Epithelial cell of prostate (primary cell): Measurements from ENCODE around the gene GREB1.
"Not testable (repeated sequence)": the region's sequence is repeated elsewhere in the genome, so short reads cannot be mapped to it uniquely, and the experiment has no call there.

Experiments
- DNase-seq: peaks from one replicate; pipeline ENCODE4 v3.0.0-alpha.2; 2011; ENCODE audit warnings: low read depth, low spot score
- H3K27ac ChIP-seq: fragments of 450-650 bp; 2 replicates; pipeline ENCODE4 v1.5.1; 2017; ENCODE audit warnings: mild to moderate bottlenecking

GREB1 gene

DNA sequence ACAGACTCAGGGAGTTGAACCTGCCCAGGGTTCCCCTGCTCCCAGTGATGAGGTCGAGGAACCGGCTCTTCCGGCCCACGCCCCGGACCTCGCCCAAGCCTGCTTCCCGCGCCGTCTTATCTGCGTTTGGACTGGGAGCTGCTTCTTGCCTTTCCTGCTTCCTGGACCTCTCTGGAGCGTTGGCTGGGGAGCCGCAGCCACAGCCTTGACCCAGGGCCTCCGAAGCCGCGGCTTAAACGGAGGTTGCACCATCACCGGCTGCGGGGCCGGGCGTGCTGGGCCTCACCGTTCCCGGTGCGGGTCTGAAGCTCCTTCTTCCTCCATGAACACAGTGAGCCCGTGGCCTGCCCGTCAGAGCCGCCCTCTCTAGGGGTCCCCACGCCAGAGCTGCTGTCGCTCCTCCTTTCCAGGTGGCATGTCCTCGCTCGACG lies 122.8 kb downstream of the GREB1 start:
- DNase-seq, result no peak
- no peak overlapping the region for H3K27ac ChIP-seq

DNA sequence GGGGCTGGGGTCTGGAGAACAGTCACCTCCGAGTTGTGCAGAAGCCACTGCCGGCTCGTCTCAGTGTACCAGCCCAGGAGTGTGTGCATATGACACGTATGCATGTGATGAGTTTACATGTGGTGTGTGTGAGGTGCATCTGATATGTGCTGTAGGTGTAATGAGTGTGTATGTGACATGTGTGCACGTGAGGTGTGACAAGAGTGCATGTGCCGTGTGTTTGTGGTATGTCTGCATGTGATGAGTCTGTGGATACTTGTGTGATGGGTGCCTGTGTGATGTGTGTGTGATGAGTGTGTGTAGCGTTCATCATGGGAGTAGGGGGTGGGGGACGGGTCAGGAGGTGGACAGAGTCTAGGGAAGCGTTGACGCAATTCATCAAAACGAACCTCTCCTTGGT lies 123.3 kb downstream of the GREB1 start:
- no peak for DNase-seq
- no peak overlapping the region for H3K27ac ChIP-seq

DNA sequence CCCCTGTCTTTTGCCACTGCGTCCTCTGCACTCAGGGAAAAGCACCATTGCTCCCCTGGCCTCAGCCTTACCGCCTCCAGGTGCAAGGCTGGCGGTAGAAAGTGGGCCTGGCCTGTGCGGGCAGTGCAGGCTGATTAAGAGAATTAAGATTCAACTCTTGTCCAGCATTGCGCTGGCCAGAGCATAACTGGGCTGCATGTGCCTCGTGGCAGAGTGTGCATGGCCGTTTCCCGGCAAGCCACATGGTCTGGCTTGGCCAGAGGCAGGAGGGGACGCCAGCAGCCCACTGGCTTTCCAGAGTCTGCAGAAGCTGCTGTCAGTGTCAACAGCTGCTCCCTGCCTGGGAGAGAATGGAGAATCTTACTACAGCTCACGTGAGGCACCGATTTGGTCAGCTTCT lies 123.8 kb downstream of the GREB1 start:
- H3K27ac ChIP-seq, result no peak overlapping the region
- no peak for DNase-seq

DNA sequence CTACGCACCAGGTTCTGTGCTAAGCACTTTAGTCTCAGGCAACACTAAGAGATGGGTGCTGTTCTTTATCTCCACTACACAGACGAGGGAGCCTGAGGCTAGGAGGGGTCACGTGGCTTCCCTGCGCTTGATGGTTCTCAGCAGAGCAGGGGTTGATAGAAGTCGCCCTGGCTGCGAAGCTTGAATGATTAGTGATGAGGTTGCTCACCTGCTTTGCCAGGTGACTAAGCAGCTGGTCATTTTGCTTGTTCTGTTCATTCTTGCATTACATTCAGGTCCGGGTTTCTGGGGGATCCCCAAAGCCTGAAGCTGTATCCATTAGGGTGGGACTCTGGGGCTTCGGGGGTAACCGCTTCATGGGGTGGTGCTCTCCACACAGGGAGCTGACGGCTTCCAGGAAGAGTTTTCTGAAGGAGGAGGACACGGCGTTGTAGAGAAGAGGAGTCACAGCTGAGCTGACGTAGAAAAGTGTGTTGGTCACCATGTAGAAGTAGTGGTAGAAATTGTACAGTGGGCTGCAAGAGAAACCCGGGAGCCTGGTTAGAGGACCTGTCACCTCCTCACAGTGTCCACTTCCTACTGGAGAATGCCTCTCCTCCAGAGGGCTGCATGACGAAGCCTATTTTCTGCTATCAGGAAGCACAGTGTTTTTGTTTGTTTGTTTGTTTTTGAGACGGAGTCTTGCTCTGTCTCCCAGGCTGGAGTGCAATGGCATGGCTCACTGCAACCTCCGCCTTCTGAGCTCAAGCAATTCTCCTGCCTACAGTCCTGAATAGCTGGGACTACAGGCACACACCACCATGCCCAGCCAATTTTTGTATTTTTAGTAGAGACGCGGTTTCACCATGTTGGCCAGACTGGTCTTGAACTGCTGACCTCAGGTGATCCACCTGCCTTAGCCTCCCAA lies 124.6 kb downstream of the GREB1 start:
- no peak overlapping the region for H3K27ac ChIP-seq
- no peak for DNase-seq

DNA sequence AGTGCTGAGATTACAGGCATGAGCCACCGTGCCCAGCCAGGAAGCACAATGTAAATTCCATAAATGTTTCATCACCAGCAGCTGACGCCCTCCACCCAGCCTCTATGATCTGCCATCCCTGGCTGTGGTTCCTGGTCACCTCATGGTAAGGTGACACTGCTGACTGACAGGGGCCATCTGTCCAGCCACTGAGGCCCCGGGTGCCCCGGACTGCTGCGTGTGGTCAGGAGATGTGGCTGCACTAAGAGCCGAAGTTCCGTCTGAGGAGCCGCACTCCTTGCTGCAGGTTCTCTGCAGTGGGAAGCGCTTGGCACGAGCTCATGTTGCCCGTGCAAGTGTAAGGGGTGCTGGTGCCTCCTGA lies 125.2 kb downstream of the GREB1 start:
- no peak for DNase-seq
- no peak overlapping the region for H3K27ac ChIP-seq

DNA sequence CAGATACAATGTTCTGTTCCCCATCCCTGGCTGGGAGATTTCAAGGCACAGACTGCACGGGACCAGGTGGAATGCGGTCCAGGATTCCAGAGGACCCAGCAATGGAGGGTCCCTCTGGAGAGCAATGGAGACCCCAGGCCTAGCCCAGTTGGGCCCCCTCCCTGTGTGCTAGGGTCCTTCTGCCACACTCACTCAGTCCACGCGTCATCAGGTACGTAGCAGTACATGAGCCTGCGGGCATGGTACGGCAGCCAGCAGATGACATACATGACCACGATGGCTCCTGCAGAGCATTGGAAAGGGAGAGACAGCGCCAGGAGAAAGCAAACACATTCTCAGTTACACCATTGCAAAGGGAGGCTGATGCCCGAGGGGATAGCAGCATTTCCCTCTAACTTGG lies 126.0 kb downstream of the GREB1 start:
- no peak overlapping the region for H3K27ac ChIP-seq
- no peak for DNase-seq

DNA sequence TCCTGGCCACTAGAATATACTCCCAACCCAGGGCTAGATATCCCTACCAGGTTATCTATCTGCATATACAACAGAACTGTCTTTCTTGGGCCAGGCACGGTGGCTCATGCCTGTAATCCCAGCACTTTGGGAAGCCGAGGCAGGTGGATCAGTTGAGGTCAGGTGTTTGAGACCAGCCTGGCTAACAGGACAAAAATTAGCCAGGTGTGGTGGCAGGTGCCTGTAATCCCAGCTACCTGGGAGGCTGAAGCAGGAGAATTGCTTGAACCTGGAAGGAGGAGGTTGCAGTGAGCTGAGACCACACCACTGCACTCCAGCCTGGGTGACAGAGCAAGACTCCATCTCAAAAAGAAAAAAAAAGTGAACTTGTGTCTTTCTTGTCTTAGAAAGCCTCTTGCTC lies 126.6 kb downstream of the GREB1 start:
- not testable (repeated sequence) for DNase-seq, H3K27ac ChIP-seq

DNA sequence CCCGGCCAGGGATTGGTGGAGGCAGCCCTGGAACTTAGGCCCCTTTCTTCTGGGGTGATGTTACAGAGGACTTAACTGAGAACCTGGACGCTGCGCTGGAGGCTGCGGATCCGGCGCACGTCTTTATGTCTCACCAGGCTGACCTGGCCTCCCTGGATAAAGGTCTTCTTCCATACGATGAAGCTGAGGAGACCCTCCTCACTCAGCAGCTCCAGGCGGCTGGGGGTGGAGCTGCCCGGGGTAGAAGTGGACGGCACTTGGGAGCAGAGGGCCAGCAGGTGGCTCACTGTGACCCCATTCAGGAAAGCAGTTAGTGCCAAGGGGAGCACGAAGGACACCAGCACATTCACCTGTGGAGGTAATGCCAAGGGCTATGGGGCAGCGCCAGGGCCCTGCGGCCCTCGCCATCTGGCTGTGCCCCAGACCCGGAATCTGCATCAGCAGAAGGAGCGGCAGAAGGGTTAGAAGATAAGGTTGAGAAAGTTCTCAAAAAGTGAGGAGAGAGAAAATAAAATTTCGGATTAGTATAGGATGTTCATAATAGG lies 128.1 kb downstream of the GREB1 start:
- no peak overlapping the region for H3K27ac ChIP-seq
- no peak for DNase-seq

DNA sequence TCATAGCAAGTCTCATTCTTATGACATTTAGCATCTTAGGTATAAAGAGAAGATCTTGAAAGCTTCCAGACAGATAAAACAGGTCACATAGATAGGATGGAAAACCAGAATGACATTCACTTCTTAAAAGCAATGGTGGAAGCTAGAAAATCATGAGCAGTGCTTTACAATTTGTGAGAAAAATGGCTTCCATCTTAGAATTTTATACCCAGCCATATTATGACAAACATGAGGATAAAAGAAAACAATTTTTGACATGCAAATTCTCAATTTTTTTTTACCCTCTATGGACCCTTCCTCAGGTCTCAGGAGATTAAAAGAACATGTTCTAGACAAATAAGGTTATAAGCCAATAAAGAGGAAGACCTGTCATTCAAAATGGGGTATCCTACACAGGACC lies 129.0 kb downstream of the GREB1 start:
- H3K27ac ChIP-seq, result no peak overlapping the region
- DNase-seq, result no peak

DNA sequence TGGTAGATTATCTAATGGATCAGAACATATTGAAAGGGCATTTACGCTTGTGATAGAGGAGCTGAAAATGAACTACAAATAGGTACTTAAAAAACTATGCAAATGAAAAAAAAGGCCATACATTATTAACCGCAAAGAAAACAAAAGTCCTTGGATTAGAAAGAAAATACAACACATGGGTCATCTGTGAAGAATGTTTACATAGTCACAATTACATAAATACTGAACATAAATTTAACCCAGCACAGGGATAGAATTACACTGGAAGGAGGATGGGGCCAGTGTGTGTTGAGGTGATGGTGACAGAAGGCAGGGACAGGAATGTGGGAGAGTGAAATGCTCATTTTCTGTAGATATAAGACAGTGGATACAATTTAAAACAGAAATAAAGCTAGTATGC lies 129.6 kb downstream of the GREB1 start:
- H3K27ac ChIP-seq, result no peak overlapping the region
- DNase-seq, result no peak

DNA sequence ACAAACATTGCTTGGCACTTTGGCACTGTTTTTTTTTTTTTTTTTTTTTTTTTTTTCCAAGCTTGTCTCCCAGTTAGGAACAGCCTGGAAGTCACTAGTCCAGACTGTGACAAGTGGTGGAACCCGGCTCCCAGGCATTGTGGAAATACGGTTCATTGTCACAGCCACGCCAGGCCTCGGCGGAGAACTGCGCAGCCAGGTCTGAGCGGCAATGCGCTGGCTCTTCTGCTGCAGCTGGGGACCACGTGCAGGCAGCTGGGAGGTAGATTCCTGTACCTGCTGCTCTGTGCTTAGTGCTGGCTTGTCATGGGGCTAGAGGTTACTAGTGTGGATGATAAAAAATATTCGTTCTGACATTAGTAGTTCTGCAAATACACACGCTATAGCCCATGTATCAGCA lies 131.2 kb downstream of the GREB1 start:
- no peak for DNase-seq

DNA sequence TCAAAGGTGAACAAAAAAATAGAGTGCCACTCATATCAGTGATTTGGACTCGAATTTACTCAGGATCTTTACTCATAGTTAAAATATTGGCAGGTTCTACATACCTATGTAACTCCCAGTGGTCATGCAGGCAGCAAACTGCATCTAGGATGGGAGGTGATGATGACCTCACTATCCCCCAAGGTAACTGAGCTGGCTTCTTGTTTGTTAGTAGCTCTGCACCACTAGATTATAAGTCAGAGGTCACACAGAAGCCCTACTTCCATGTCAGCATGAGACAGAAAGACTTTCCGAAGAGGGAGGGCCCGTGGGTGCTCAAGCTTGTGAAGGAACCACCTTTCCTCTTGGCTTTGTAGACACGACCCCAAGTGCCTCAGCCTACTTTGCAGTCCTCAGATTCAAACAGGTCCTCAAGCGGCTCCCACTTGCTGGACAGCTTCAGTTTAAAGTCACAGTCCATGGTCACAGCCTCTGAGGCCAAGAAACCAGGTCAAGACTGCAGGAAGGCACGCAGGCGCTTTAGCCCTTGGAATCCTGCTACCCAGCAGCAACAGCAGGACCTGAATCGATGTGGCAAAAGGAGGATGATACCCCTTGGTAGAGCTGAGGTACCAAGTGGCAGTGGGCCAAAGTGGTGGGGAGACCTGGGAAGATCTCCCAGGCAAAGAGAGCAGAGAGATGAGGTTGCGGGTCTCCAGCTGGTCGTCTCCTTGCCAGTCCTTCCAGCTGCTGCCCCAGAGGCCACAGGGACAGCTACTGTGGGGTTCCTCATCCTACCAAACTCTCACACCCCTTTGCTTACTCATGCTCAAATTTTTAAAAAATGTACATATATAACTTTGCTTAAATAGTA lies 131.9 kb downstream of the GREB1 start:
- no peak for DNase-seq
- no peak overlapping the region for H3K27ac ChIP-seq

More for the DNA sequence above, 131.2 kb downstream of the GREB1 start:
- H3K27ac ChIP-seq, result no peak overlapping the region

DNA sequence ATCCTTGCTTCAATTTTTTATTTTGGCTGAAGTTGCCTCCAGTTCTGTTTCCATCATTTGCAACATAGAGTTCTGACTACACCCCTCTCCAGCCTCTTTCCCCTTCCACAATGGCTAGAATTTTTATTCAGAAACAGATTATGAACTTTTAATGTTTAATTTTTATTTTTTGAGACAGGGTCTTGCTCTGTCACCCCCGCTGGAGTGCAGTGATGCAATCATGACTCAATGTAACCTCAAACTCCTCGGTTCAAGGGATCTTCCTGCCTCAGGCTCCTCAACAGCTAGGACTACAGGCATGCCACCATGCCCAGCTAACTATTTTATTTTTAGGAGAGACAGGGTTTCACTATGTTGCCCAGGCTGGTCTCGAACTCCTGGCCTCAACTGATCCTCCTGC lies 133.3 kb downstream of the GREB1 start:
- no peak overlapping the region for H3K27ac ChIP-seq
- DNase-seq, result no peak

DNA sequence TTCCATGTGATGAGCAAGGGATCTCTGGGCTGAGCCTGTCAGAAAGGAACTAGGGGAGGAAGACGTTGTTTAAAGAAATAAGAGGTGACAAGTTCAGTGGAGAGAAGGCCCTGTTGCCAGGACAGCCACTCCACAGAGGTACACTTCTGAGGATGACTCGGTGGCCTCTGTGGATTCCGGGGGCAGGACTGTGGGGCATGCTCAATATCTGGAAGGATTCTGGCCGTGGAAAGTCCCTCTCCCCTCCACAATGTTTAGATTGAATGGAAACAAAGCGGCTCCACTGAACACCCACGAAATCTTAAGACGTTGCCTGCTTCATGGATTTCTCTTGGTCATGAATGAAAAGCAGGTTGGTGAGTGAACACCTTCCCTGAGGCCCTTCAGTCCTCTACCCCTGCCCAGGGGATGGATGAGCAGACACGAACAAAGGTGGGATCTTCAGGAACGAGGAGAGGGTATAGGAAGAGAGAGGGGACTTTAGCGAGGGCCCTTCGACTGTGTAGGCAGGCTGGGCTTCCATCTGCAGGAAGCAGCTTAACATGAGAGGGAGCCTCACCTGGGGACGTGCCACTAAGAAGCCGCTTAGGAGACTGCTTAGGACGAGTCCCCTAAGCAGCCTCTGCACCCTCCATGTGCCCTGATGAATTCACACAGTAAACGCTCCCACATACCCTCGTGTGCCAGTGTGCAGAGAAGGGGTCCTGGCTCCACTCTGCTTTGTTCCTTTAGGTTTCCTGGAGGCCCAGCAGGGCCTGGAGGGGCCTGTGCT lies 134.2 kb downstream of the GREB1 start:
- no peak overlapping the region for H3K27ac ChIP-seq
- no peak for DNase-seq

DNA sequence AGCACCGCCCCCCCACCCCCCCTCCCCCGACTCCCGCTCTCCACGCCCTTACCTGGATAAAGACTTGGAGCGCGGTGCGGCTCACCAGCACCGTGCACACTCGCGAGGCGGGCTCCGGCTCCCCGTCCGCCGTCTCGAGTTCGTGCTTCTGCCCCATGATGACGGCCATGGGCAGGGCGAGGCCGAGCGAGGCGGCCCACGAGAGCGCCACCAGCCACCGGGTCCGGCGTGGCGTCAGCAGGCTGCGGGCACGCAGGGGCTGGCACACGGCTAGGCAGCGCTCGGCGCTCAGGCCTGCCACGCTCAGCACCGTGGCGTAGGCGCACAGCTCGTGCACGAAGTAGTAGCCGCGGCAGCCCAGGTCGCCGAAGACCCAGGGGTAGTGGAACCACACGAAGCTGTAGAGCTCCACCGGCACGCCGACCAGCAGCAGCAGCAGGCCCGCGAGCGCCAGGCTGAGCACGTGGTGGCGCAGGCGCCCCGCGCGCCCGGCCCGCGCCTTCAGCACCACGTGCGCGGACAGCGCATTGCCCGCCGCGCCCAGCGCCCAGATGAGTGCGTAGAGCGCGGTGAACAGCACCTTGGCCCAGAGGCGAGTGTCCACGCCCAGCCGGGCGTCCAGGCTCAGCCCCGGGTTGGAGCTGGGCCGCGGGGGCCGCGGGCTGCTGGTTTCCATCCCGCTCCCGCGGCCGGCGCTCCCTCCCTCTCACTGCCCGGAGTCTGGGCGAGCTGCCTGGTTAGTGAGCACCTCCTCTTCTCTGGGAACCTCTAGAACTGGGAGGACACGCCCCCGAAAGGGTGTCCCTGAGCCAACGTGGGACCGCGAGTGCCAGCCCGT lies 135.8 kb downstream of the GREB1 start, which contains the start of gene NTSR2:
Gene NTSR2 (minus strand): TSS at position 742 of the 838 bp plus-strand sequence. CDS start 66 bp downstream, at position 676.
- no peak within 1 kb of the TSS for H3K27ac ChIP-seq
- no peak for DNase-seq

DNA sequence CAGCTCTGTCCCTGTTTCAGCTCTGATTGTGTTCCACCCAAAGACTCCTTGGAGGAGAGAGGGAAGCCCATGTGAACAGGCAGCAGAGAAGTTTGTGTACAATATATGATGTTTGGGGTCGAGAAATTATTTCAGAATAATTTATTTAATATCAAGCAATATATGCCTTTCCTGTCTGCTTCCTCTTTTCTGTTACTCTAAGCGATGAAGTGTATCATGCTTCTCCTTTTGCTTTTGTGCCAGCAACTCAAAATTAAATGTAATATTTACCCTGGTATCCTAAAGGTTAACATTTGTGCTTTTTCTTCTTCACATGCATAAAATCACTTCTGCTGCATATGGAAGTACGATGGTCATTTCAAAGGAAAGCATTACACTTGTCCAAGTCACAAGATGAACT lies 138.6 kb downstream of the GREB1 start:
- DNase-seq, result no peak
- H3K27ac ChIP-seq, result no peak overlapping the region

DNA sequence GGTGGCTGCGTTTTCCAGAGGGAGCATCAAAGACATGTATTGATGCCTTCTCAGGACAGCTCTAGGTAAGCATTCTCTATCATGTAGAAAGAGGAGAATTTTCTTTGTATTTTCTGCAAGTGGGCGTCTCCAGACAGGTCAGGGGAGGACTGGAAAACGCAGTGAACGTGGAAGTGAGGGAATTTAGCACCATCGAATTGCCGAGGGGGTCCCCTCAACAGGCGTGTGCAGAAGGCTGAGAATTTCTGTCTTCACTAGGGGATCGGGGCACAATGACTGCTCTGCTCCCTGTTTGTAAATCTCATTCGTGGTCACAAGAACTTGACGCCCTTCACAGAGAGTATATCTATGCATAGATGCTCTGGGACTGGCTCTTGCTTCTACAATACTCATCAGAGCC lies 141.1 kb downstream of the GREB1 start:
- no peak for DNase-seq
- no peak overlapping the region for H3K27ac ChIP-seq

DNA sequence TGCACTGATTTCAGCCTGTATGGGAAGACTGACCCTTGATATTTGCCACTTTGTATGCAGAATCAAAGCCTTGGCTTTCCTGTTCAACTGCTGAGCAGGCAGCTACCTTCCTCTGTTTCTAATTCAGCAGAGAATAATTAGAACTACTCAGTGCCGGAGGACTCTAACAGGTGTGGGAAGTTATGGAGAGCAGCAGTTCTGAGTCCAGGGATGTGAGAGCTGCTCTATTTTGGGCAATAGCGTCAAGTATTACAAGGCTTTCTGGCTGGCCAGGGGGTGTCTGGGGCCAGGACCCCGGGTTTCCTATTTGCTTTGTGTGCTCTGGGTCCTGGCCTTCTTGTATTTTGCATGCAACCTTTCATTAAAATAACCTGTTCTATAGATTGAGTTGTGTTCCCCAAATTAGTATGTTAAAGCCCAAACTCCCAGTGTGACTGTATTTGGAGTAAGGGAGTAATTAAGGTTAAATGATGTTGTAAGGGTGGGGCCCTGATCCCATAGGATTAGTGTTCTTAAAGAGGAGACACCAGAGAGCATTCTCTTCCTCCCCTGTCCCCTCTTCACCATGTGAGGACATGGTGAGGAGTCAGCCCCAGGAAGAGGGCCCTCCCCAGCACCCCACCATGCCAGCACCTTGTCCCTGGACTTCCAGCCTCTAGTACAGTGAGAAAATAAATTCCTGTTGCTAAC lies 141.7 kb downstream of the GREB1 start:
- H3K27ac ChIP-seq, result no peak overlapping the region
- DNase-seq, result no peak

DNA sequence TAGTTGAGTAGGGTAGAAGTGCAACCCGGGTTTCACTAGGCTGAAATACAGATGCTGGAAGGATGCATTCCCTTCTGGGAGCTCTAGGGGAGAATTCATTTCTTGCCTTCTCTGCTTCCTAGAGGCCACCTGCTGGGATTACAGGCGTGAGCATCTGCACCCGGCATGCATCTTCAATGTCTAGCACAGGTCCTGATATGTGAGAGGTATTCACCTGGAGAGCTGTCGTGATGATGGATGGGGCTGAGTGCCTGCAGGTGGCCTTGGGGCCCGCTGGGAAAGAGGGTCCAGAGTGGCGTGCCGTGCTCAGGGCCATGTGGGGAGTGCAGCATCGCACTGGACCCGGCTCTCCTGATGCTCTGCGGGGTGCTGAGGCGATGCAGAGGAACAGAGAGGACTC lies 142.8 kb downstream of the GREB1 start:
- H3K27ac ChIP-seq, result no peak overlapping the region
- DNase-seq, result no peak
